WERI-Rb-1 (cell line): Measurements from ENCODE around the gene TMEM52.

ENCODE experiments used
- DNase-seq: peaks from one replicate; pipeline ENCODE4 v3.0.0-alpha.2; 2020
- H3K27ac ChIP-seq: fragments of 250-450 bp; sonication (Bioruptor Pico); 2 replicates; pipeline ENCODE4 v1.5.1; 2020; ENCODE audit warnings: mild to moderate bottlenecking, moderate library complexity
- H3K27me3 ChIP-seq: fragments of 250-450 bp; sonication (Bioruptor Pico); 2 replicates; pipeline ENCODE4 v1.5.1; 2021; ENCODE audit warnings: mild to moderate bottlenecking, low read depth, moderate library complexity; ENCODE audit not compliant: insufficient read depth, severe bottlenecking
- H3K36me3 ChIP-seq: fragments of 250-450 bp; sonication (Bioruptor Pico); 2 replicates; pipeline ENCODE4 v1.5.1; 2020; ENCODE audit warnings: mild to moderate bottlenecking, moderate library complexity
- H3K4me3 ChIP-seq: 2 replicates; pipeline ENCODE4 v1.5.1; 2011; ENCODE audit warnings: low read depth, mild to moderate bottlenecking, control low read depth, low read length
- H3K9me3 ChIP-seq: fragments of 250-450 bp; sonication (Bioruptor Pico); 2 replicates; pipeline ENCODE4 v1.5.1; 2021; ENCODE audit warnings: mild to moderate bottlenecking, moderate library complexity; ENCODE audit not compliant: severe bottlenecking
- CTCF ChIP-seq: IDR thresholded peaks from 2 replicates; pipeline ENCODE4 v1.5.1; 2011; ENCODE audit warnings: low read depth, mild to moderate bottlenecking, control low read depth, inconsistent platforms, low read length

The TMEM52 gene

DNA sequence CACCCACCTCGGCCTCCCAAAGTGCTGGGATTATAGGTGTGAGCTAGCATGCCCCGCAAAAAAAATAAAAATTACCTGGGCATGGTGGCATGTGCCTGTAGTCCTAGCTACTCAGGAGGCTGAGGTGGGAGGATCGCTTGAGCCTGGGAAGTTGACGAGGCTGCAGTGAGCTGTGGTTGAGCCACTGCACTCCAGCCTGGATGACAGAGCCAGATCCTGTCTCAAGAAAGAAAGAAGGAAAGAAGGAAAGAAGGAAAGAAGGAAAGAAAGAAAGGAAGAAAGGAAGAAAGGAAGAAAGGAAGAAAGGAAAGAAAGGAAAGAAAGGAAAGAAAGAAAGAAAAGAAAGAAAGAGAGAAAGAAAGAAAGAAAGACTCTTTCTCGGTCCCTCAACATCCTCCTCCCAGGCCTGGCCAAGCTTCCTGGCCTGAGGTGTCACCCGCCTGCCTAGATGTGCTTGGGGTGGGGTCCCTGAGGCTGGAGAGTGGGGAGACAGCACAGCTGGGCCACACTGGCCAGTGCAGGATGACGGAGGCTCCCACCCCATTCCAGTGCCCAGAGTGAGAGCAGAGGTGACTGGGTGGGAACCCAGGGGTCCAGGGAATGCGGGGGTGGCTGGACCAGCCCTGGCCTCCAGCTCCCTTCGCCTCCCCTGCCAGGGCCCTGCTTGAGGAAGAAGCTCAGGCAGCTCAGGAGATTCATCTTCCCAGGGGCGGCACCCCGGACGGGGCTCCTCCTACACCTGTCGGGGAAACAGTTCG is 18.0 kb downstream of the TMEM52 start:
- no peak for TF ChIP-seq CTCF
- peak; percentile 5 for DNase-seq

GRCh38 chr1:1899967-1900327 is 19.1 kb downstream of the TMEM52 start:
- no peaks in the 10 kb centered on the region for H3K36me3 ChIP-seq
- TF ChIP-seq CTCF, result no peak
- DNase-seq, result no peak
- no peaks in the 10 kb centered on the region for H3K27me3 ChIP-seq
- peaks cover 4% of the 10 kb centered on the region for H3K9me3 ChIP-seq
- H3K4me3 ChIP-seq, result no peak overlapping the region
- no peak overlapping the region for H3K27ac ChIP-seq

More for the DNA sequence above, 18.0 kb downstream of the TMEM52 start:
- H3K9me3 ChIP-seq, result peaks cover 4% of the 10 kb centered on the region
- no peaks in the 10 kb centered on the region for H3K27me3 ChIP-seq
- no peak overlapping the region for H3K27ac ChIP-seq
- no peak overlapping the region for H3K4me3 ChIP-seq
- no peaks in the 10 kb centered on the region for H3K36me3 ChIP-seq

DNA sequence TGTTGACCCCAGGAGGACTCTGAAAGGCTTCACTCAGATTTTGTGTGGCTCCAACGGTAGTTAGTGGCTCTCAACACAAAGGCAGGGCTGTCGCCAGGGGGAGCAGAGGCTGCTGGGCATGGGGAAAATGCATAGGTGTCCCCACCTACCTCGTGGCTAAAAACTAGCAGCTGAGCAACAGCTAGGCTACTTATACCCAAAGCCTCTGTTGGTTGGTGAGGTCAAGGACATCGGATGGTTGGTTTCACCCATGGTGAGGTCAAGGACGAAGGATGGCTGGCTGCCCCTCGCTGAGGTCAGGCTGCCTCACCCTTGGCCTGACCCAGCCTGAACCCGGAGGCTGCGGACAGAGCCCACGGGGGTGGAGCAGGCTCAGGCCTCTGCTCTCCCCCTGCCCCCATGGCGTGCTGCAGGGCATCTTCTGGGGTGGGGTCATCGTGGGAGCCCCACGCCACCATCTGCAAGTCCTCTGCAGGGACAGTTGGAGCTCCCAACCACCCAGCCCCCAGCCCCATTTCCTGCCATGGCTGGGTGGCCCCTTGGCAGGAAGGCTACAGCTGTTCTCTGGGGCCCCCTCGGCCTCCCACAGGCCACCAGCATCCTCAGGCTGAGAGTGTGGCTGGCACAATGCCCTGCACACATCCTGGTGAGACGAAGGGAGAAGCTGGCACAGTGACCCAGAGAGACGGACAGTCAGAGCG is 19.7 kb downstream of the TMEM52 start:
- Histone ChIP-seq H3K4me3 (no peak overlapping the region), H3K27ac (no peak overlapping the region), H3K9me3 (peaks cover 4% of the 10 kb centered on the region), H3K36me3 (no peaks in the 10 kb centered on the region), H3K27me3 (no peaks in the 10 kb centered on the region)
- TF ChIP-seq CTCF, result peak; percentile 43
- no peak for DNase-seq

DNA sequence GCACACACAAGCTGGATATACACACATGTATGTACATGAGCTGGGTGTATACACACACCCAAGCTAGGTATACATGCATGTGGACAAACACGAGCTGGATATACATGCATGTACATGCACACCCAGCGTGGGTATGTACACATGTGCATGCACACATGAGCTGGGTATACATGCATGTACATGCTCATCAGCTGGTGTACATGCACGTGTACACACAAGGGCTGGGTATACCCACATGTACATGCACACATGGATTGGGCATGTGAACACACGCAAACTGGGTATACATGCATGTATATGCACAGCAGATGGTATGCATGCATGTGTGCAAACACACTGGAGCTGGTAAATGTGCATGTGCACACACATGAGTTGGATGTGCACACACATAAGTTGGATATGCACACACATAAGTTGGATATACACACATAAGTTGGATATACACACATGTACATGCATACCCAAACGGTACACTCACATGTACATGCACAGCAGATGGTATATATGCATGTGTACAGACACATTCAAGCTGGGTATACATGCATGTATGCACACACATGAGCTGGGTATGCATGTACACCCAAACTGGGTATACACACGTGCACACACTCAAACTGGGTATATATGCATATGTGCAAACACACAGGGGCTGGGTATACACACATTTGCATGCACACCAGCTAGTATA is 20.7 kb downstream of the TMEM52 start:
- Histone ChIP-seq H3K4me3 (no peak overlapping the region), H3K27me3 (no peaks in the 10 kb centered on the region), H3K9me3 (peaks cover 4% of the 10 kb centered on the region), H3K27ac (no peak overlapping the region), H3K36me3 (no peaks in the 10 kb centered on the region)
- no peak for DNase-seq
- no peak for TF ChIP-seq CTCF

GRCh38 chr1:1895456-1896336 is 23.4 kb downstream of the TMEM52 start:
- Histone ChIP-seq H3K9me3 (no peaks in the 10 kb centered on the region), H3K27ac (no peak overlapping the region), H3K36me3 (no peaks in the 10 kb centered on the region), H3K27me3 (no peaks in the 10 kb centered on the region), H3K4me3 (no peak overlapping the region)
- TF ChIP-seq CTCF, result no peak
- no peak for DNase-seq
